ENCODE results near the gene ABI2.

ABI2 gene

GRCh38 chr2:203346612-203347011, 18.4 kb downstream of the ABI2 start:
- Histone ChIP-seq H3K36me3 (replicated peaks) (no peaks in the 10 kb centered on the region), H3K4me3 (ENCODE audit: low read depth, low read length) (no peak overlapping the region), H3K27ac (no peak overlapping the region), H3K27me3 (replicated peaks) (no peaks in the 10 kb centered on the region)
- no peak for TF ChIP-seq CTCF (IDR thresholded peaks at IDR 0.05; ENCODE audit: low read depth, low read length, missing control alignments)
- no peak for DNase-seq
- in situ Hi-C loops (cut with HindIII; ENCODE audit: low pct_ligation_motif_present, low sequenced_read_pairs), result no loop called here

GRCh38 chr2:203347375-203347774, 19.2 kb downstream of the ABI2 start:
- in situ Hi-C loops (cut with HindIII; ENCODE audit: low pct_ligation_motif_present, low sequenced_read_pairs), result no loop called here
- Histone ChIP-seq H3K36me3 (replicated peaks) (no peaks in the 10 kb centered on the region), H3K4me3 (ENCODE audit: low read depth, low read length) (no peak overlapping the region), H3K27ac (no peak overlapping the region), H3K27me3 (replicated peaks) (no peaks in the 10 kb centered on the region)
- TF ChIP-seq CTCF (IDR thresholded peaks at IDR 0.05; ENCODE audit: low read depth, low read length, missing control alignments), result no peak
- no peak for DNase-seq

GRCh38 chr2:203352604-203353255, 24.5 kb downstream of the ABI2 start:
- Histone ChIP-seq H3K4me3 (ENCODE audit: low read depth, low read length) (no peak overlapping the region), H3K36me3 (replicated peaks) (no peaks in the 10 kb centered on the region), H3K27ac (no peak overlapping the region), H3K27me3 (replicated peaks) (no peaks in the 10 kb centered on the region)
- DNase-seq, result peak; percentile 6
- in situ Hi-C loops (cut with HindIII; ENCODE audit: low pct_ligation_motif_present, low sequenced_read_pairs), result no loop called here
- TF ChIP-seq CTCF (IDR thresholded peaks at IDR 0.05; ENCODE audit: low read depth, low read length, missing control alignments), result no peak

- DNase-seq, result no peak
- in situ Hi-C loops (cut with HindIII; ENCODE audit: low pct_ligation_motif_present, low sequenced_read_pairs), result no loop called here
- TF ChIP-seq CTCF (IDR thresholded peaks at IDR 0.05; ENCODE audit: low read depth, low read length, missing control alignments), result no peak
- Histone ChIP-seq H3K36me3 (replicated peaks) (no peaks in the 10 kb centered on the region), H3K27me3 (replicated peaks) (no peaks in the 10 kb centered on the region), H3K4me3 (ENCODE audit: low read depth, low read length) (no peak overlapping the region), H3K27ac (no peak overlapping the region)
These were observed 26.8 kb downstream of the ABI2 start for GRCh38 chr2:203354966-203355365.

- DNase-seq, result no peak
- in situ Hi-C loops (cut with HindIII; ENCODE audit: low pct_ligation_motif_present, low sequenced_read_pairs), result no loop called here
- no peak overlapping the region for H3K4me3 ChIP-seq (ENCODE audit: low read depth, low read length)
- no peak for TF ChIP-seq CTCF (IDR thresholded peaks at IDR 0.05; ENCODE audit: low read depth, low read length, missing control alignments)
- H3K27me3 ChIP-seq (replicated peaks), result no peaks in the 10 kb centered on the region
- no peaks in the 10 kb centered on the region for H3K36me3 ChIP-seq (replicated peaks)
- H3K27ac ChIP-seq, result no peak overlapping the region
These were observed 31.3 kb downstream of the ABI2 start for GRCh38 chr2:203359450-203359849.

- TF ChIP-seq CTCF (IDR thresholded peaks at IDR 0.05; ENCODE audit: low read depth, low read length, missing control alignments), result no peak
- H3K36me3 ChIP-seq (replicated peaks), result no peaks in the 10 kb centered on the region
- no peaks in the 10 kb centered on the region for H3K27me3 ChIP-seq (replicated peaks)
- H3K27ac ChIP-seq, result no peak overlapping the region
- DNase-seq, result no peak
- no peak overlapping the region for H3K4me3 ChIP-seq (ENCODE audit: low read depth, low read length)
- in situ Hi-C loops (cut with HindIII; ENCODE audit: low pct_ligation_motif_present, low sequenced_read_pairs), result no loop called here
These were observed 32.7 kb downstream of the ABI2 start for GRCh38 chr2:203360833-203361430.

All from brain microvascular endothelial cell (primary cell).